HL-60 (cell line): ENCODE results near the gene MARCKS.

Experiments
- DNase-seq, 2 experiments: peaks; one replicate each; pipeline ENCODE4 v3.0.0-alpha.2; 2010 to 2020; ENCODE audit warnings: low read depth in 1 of 2, low spot score in 1 of 2
- H3K27ac ChIP-seq: fragments of 250-450 bp; sonication (Bioruptor Pico); replicated peaks from 2 replicates; pipeline ENCODE4 v1.5.1; 2020; ENCODE audit warnings: mild to moderate bottlenecking, moderate library complexity
- H3K27me3 ChIP-seq: fragments of 250-450 bp; sonication (Bioruptor Pico); 2 replicates; pipeline ENCODE4 v1.5.1; 2021; ENCODE audit warnings: mild to moderate bottlenecking, moderate library complexity; ENCODE audit not compliant: insufficient read depth, poor library complexity, severe bottlenecking
- H3K4me3 ChIP-seq: replicated peaks from 2 replicates; pipeline ENCODE4 v1.5.1; 2011; ENCODE audit warnings: mild to moderate bottlenecking, control low read depth, low read length; ENCODE audit not compliant: insufficient read depth
- CTCF ChIP-seq: IDR thresholded peaks from one replicate; pipeline ENCODE4 v1.5.1; 2011; ENCODE audit warnings: low read length, control low read depth, inconsistent platforms; ENCODE audit not compliant: insufficient read depth
- GABPA ChIP-seq: IDR thresholded peaks from 2 replicates; pipeline ENCODE4 v1.6.1; 2012; ENCODE audit warnings: low read depth
- POLR2AphosphoS5 ChIP-seq: IDR thresholded peaks from 2 replicates; pipeline ENCODE4 v1.6.1; 2012; ENCODE audit warnings: low read depth
- SPI1 ChIP-seq: IDR thresholded peaks from 2 replicates; pipeline ENCODE4 v1.6.1; 2012; ENCODE audit warnings: low read depth, mild to moderate bottlenecking, borderline replicate concordance
- long read RNA-seq: library from polyadenylated mRNA; unstranded; transcript quantifications from one replicate; pipeline ENCODE4 v2.0.0, GENCODE V29; 2020
- TF ChIP-seq, protein P1 (sequence below): IDR thresholded peaks from 2 replicates; pipeline ENCODE4 v1.6.1; 2012; ENCODE audit warnings: low read depth; ENCODE audit not compliant: insufficient replicate concordance

Gene MARCKS
- long read RNA-seq: 0 reads

- H3K27me3 ChIP-seq: no peaks in the 10 kb centered on the region
- TF ChIP-seq, protein P1, sequence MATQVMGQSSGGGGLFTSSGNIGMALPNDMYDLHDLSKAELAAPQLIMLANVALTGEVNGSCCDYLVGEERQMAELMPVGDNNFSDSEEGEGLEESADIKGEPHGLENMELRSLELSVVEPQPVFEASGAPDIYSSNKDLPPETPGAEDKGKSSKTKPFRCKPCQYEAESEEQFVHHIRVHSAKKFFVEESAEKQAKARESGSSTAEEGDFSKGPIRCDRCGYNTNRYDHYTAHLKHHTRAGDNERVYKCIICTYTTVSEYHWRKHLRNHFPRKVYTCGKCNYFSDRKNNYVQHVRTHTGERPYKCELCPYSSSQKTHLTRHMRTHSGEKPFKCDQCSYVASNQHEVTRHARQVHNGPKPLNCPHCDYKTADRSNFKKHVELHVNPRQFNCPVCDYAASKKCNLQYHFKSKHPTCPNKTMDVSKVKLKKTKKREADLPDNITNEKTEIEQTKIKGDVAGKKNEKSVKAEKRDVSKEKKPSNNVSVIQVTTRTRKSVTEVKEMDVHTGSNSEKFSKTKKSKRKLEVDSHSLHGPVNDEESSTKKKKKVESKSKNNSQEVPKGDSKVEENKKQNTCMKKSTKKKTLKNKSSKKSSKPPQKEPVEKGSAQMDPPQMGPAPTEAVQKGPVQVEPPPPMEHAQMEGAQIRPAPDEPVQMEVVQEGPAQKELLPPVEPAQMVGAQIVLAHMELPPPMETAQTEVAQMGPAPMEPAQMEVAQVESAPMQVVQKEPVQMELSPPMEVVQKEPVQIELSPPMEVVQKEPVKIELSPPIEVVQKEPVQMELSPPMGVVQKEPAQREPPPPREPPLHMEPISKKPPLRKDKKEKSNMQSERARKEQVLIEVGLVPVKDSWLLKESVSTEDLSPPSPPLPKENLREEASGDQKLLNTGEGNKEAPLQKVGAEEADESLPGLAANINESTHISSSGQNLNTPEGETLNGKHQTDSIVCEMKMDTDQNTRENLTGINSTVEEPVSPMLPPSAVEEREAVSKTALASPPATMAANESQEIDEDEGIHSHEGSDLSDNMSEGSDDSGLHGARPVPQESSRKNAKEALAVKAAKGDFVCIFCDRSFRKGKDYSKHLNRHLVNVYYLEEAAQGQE: no peak
- no peak for TF ChIP-seq GABPA
- no peak for TF ChIP-seq CTCF
- no peak for TF ChIP-seq POLR2AphosphoS5
- TF ChIP-seq SPI1: no peak
- DNase-seq: peak in 1 of 2 experiments; percentile 73
- H3K4me3 ChIP-seq: peak within 1 kb of the TSS; percentile 66
- peak within 1 kb of the TSS; percentile 84 for H3K27ac ChIP-seq
Measured at GRCh38 chr6:113856625-113857555, at the start of gene MARCKS. MARCKS (plus strand) TSS chr6:113857345; CDS start chr6:113857746, 401 bp downstream.

DNA sequence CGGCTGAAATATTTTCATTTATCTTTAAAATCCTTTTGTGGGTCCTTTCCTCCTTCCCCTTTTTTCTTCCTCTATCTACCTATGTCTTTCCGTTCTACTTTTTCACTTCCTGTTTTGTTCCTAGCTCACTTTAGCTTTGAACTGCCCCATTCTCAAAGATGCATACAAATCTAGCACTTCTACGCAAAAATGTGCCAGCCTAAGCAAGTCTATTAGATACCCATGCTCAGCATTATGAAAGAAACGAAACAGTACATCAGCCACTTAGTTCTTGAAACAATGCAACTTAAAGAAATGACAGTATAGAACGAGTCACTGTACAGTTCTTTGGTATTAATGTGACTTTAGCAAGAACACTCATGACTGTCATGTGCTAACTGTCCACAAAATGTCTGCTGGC, 47.3 kb upstream of the MARCKS start:
- H3K27me3 ChIP-seq: no peaks in the 10 kb centered on the region
- H3K4me3 ChIP-seq: no peak overlapping the region
- peak in 1 of 2 experiments; percentile 55 for DNase-seq
- TF ChIP-seq SPI1 (peak; percentile 99), POLR2AphosphoS5 (no peak)
- peak overlapping the region; percentile 66 for H3K27ac ChIP-seq

- Histone ChIP-seq H3K27me3 (no peaks in the 10 kb centered on the region), H3K27ac (no peak overlapping the region), H3K4me3 (no peak overlapping the region)
- DNase-seq: no peak
- TF ChIP-seq SPI1: no peak
- TF ChIP-seq CTCF: no peak
- TF ChIP-seq POLR2AphosphoS5: no peak
- TF ChIP-seq, protein P1: no peak
Measured at GRCh38 chr6:113813142-113813541, 44.0 kb upstream of the MARCKS start.

GRCh38 chr6:113818578-113818977, 38.6 kb upstream of the MARCKS start:
- TF ChIP-seq CTCF (no peak), POLR2AphosphoS5 (no peak), SPI1 (no peak), GABPA (no peak)
- TF ChIP-seq, protein P1: no peak
- no peak for DNase-seq

More at GRCh38 chr6:113818578-113818977, 38.6 kb upstream of the MARCKS start:
- Histone ChIP-seq H3K27me3 (no peaks in the 10 kb centered on the region), H3K27ac (no peak overlapping the region), H3K4me3 (no peak overlapping the region)
